DMS79 treated with DMSO at 0.1 percent for 48 hours (cell line): ENCODE measurements around the gene FAHD2A.
A peak's percentile ranks its signal among the peaks of the same experiment; 100 is the strongest.
"Not testable (repeated sequence)": the region's sequence is repeated elsewhere in the genome, so short reads cannot be mapped to it uniquely, and the experiment has no call there.

Experiments
- DNase-seq: peaks from one replicate; lab custom pipeline; 2025; lab: John Stamatoyannopoulos, UW

FAHD2A gene

DNA sequence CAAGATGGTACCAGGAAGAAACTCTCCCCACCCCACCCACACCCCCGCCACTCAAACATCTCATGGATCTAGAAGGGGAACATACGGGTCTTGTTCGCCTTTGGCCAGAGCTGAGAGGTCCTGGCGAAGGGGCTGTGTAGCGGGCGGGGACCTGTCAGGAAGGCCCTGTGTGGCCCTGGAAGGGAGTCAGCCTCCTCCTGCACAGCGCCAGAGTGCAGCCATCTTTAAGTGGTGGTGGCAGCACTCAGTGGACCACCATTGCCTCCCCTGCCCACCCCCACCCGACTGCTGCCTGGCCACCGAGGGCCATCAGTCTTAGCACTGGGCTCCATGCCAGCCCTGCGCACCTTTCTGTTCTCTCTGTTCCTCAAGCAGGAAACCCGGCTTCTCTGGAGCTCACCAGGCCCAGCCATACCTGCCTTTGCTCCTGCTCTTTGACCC, 11.6 kb upstream of the FAHD2A start:
- DNase-seq: no peak

- peak; percentile 19 for DNase-seq
These were observed 10.7 kb upstream of the FAHD2A start for GRCh38 chr2:95391641-95392310.

- DNase-seq: no peak
These were observed 10.2 kb upstream of the FAHD2A start for GRCh38 chr2:95392320-95392719.

DNA sequence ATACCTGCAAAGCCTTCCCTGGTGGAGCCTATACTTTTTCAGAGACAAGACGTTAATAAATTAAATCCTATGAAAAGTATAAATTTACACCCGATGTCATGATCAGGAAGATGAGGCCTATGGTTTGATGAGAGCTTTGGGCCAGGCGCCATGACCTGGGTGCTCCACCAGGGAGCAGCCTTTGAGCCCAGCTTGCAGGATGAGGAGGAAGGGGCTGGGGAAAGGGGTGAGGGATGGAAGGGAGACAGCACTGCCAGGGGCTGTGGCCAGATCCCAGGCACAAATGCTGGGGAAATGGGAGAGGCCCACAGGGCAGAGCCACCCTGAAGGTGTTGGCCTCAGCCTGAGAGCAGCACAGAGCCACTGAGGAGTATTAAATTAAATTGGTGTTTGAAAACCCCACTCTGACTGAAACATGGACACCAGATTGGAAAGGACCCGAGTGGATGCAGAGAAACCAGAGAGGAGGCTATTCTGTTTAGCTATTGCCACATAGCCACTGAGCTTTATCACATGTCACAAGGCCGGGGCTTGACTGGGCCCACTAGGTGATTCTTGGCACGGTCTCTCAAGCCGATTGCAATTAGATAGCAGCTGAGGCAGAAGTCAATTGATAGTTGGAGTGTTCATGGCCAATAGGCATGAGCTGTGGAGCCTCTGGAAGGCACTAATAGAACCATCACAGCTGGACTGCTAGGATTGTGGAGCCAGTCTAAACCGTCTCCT, 9.6 kb upstream of the FAHD2A start:
- DNase-seq: no peak

DNA sequence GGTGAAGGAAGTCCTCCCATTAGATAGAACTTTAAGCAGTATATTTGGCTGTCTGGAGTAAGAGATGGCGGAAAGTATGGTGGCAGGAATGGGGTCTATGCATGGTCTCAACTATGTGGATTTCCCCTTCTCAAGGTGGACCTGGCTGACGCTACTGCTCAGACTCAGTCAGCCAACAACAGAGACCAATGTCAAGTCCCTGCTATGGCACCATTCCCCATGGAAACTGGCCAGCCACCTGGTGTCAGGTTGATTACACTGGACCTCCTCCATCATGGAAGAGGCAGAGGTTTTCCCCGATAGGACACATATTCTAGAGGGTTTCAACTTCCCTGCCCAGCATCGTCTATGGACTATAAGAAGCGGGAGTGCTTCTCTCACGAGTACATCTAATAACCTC, 8.6 kb upstream of the FAHD2A start:
- DNase-seq: no peak

GRCh38 chr2:95399061-95399460, 3.4 kb upstream of the FAHD2A start:
- no peak for DNase-seq

DNA sequence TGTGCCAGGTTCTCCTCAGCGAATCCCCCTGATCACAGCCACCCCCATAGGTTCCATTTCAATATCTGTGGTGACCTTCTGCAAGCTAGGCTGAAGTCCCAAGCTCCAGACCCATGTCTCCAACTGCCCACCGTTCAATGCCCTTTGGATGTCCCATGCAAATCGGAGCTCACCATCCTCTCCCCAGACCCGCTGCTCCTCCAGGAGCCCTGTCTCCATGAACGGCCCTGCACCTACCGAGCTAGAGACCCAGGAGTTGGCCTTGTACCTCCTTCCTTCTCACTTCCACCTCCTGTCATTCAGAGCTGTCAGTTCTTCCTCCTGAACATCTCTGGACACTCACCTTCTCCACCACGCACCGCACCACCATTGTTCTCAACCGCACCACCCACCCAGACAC, 1.0 kb upstream of the FAHD2A start:
- no peak for DNase-seq

DNA sequence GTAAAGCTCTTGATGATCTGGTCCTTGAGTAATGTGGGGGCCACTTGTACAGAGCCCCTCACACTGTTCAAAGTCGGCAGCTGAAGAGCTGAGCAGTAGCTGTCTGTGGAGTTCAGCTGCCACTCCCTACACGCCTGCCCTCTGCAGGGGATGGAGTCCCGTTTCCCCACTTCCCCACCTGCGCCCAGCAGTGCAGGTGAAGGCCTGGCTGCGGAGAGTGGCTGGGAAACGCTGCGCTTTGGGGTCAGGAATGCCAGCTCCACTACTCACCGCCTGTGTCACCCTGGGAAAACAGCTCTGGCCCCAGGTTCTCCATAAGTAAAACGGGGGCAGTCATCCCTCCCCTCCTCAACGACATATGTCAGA, 521 bp upstream of the FAHD2A start:
- DNase-seq: peak; percentile 31

DNA sequence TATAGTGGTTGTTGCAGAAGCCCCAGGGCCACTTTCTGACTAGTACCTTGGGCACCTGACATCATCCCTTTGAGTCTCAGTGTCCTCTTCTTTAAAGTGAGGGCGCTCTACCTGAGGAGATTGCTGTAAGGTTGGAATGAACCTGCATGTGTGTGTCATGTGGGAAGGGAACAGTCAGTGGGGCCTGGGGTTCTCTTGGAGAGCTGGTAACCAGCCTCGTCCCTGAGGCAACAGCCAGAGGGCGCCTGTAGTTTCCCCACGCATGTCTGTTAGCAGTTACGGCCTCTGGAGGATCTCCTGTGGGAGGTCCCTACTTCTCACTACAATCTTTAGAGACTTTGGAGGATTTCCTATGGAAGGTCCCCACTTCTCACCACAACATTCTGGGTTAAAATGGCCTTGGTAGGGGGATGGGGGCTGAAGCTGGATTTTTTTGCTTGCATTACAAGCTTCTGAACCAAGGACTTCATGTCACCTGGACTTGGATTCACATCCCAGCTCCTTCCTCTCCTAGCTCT, 755 bp downstream of the FAHD2A start:
- DNase-seq: not testable (repeated sequence)

GRCh38 chr2:95403824-95404223, 1.3 kb downstream of the FAHD2A start:
- DNase-seq: not testable (repeated sequence)

DNA sequence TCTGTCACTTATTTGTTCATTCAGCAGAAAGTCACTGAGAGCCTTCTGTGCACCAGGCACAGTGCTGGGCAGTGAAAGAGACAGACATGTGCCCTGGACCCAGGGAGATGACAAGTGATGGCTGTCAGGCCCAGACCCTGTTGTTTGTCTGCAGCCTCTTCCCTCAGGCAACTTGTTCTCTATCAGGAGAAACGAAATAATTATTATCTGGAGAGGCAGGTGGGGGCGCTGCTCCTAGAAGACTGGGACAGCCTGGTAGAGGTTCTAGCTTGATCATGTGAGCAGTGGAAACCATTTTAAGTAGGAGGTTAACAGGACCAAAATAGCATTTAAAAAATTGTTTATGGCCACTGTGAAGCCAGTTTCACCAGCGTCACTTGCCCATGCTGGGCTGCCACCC, 2.2 kb downstream of the FAHD2A start:
- not testable (repeated sequence) for DNase-seq

- DNase-seq: not testable (repeated sequence)
These were observed 8.7 kb downstream of the FAHD2A start for GRCh38 chr2:95411239-95411638.

DNA sequence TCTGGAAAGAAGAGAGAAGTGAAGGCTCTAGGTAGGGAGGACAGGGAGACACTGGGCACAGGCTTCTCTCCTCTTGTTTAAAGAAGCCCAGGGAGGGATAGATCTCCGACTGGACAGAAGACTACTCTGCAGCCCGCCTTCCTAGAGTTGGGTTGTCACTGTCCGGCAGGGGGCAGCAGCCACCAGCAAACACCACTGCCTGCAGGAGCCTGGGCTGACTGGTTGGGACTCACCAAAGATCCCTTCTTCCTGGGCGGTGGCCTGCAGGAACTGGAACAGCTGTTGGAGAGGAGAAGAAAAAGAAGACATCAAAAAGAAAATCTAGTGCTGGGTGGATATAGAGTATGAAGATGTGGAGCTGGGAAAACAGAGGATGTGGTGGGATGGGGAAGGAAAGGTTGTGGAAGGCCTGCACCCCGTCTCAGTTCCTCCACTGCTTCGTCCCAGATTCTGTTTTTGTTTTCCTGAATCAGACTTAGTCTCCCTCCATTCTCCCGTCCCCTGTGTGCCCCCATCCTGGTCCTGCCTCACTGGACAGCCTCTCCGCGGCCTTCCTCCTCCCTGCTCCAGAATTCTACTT, 11.6 kb downstream of the FAHD2A start:
- DNase-seq: peak; percentile 31

DNA sequence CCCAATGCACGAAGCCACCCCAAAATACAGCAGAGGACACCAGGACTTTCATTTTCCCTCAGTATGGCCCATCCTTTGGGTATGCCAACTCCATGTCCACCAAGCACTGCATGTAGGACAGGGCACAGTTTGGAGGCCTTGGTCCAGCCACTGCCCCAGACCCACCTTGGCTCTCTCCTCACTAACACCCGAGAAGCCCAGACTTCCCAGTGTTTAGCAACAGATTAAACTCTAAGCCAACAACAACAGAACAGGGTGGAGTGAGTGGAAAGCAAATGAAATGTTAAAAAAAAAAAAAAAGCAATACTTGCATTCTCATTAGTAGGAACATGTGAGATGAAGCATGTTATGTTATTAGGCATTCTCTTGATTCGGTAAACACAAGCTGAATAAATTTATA, 12.6 kb downstream of the FAHD2A start:
- DNase-seq: not testable (repeated sequence)

DNA sequence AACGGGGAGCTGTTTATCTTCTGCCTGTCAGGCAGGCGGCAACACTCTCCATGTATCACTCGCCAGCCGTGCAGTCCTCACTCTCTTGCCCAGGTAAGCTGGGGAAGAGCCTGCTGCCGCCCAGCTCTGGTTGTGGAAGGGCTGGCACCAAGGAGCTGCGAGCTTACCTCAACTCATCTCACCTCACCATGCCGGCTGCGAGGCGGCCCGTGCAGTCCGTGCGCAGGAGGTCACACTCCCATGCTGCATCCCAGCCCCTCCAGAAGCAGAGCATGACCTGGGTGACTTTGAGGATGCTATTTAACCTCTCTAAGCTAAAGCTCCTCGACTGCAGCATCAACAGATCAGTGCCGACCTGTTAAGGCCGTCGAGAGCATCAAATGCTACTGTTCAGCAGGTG, 13.1 kb downstream of the FAHD2A start:
- DNase-seq: not testable (repeated sequence)

DNA sequence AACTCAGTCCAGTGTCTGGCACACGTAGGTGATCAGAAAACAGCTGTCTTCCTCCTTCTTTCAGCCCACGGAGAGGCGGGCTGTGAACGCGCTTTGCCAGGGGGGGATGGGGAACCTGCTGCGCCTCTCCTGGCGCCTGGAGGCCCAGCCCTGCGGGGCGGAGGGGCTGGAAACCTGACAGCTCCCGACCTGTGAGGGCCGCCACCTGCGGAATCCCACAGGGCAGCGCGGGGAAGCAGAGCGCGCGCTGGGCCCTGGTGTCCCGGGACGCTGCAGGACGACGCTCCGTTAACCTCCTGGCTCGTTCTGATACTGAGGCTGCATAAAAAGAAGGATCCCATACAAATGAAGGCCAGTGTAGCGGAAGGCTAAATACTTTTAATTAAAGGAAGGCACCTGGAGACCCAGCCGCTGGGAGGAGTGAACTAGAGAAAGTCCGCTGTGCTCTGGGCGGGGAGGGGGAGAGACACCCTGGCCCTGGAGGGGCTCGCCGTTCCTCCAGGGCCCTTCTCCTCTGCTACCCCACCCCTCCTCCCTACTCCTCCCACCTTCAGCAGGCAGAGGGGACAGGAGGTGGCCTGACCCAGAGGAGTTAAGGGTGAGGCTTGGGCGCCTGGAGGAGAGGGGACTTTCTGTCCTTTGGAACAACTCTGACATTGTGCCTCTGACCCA, 24.8 kb downstream of the FAHD2A start:
- not testable (repeated sequence) for DNase-seq

GRCh38 chr2:95429748-95430467, 27.4 kb downstream of the FAHD2A start:
- not testable (repeated sequence) for DNase-seq

- not testable (repeated sequence) for DNase-seq
These were observed 30.9 kb downstream of the FAHD2A start for GRCh38 chr2:95433373-95433772.

DNA sequence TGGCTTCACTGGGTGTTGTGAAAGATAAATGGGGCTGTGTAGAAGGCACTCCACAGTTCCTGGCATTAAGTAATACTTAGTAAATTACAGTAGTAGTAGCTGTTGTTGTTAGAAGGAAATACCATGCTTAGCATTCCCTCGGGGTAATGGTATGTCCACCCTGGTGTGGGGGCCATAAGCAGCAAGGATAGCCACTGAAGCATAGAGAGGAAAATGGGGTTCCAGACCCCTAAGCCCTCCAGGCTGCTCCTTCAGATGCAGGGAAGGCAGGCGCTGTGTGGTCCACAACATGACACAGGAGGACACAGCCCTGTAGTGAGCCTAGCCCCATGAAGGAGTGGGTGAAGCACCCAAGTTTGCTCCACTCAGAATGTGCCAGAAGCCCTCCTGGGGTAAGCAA, 31.5 kb downstream of the FAHD2A start:
- not testable (repeated sequence) for DNase-seq

DNA sequence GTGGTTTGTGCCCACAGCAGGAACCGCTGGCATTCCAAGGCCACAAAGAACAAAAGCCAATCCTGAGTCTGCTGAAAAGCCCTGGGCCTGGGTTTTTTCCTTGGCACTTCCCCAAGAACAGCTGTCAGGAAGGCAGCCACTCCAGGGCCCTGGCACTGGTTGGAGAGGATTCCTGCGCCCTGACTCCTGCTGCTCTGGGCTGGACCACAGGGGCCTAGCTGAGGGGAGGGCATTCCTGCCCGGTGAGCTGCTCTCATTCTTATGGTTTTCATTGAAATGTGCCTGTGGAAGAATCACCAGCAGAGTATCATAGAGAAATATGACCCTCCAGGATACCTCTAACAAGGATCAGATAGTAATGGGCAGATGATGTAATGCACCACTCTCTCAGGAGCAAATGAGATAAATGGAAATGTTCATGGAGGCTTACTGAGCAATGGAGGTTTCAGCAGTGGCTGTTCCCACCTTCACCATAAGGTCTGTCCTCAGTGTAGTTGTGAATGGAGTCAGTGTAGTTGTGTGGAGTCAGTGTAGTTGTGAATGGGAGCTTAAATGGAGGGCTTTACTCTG, 32.1 kb downstream of the FAHD2A start:
- DNase-seq: not testable (repeated sequence)

DNA sequence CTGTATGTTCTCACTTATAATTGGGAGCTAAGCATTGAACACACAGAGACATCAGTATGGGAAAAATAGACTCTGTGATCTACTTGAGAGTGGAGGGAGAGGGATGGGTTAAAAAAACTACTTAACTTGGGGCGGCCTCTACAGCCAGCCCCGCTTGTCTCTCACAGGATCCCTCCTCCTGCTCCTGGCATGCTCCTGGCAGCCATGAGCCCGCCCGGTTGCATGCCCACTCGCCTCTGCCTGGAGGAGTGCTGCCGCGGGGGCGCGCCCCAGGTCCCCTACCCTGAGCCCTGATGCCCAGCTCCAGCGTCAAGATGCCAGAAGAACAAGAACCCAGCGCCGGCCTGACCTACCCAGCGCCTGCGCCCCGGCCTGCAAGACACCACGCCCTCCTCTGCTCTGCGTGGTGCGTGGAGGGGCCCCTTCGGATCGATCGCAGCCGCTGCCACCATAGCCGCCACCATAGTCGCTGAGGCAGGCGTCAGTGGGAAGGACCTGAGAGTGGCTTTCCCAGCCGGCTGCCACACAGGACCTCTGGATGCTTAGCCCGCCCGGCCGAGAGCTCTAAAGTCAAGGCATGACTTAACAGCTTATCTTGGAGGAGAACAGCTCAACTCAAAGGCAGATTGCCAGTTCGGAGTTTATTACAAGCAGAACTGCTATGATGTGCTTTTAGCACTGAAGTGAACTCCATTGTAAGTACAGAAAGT, 32.8 kb downstream of the FAHD2A start:
- not testable (repeated sequence) for DNase-seq
